GM12864 (cell line): ENCODE data around the gene OSM.

Source experiments
- DNase-seq: peaks from one replicate; pipeline ENCODE4 v3.0.0-alpha.2; 2011; ENCODE audit warnings: low read depth
- H3K4me3 ChIP-seq: 2 replicates; pipeline ENCODE4 v1.5.1; 2011; ENCODE audit warnings: mild to moderate bottlenecking, low read depth, low read length, control low read depth
- TF ChIP-seq, protein P1 (sequence below): IDR thresholded peaks from 2 replicates; pipeline ENCODE4 v1.5.1; 2011; ENCODE audit warnings: low read depth, mild to moderate bottlenecking, moderate library complexity, low read length, control low read depth, inconsistent platforms; ENCODE audit errors: missing control alignments

Gene OSM

DNA sequence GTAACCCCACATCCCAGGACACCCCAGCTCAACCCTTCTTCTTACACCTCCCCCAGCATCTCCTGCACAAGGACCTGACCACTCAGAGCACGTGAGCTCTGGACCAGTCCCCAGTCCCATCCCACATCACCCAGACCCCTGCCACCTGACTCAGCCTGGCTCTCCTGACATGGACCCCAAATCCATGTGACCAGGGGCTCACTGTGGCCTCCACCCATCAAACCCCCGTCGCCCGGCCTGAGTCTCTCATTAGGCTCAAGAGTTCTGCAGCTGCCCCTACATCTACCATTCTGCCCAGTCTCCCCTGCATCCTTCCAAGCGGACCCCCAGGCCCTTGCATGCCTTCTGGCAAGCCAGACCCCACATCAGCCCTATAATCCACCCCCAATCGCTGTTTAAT lies 18.2 kb downstream of the OSM start:
- TF ChIP-seq, protein P1, sequence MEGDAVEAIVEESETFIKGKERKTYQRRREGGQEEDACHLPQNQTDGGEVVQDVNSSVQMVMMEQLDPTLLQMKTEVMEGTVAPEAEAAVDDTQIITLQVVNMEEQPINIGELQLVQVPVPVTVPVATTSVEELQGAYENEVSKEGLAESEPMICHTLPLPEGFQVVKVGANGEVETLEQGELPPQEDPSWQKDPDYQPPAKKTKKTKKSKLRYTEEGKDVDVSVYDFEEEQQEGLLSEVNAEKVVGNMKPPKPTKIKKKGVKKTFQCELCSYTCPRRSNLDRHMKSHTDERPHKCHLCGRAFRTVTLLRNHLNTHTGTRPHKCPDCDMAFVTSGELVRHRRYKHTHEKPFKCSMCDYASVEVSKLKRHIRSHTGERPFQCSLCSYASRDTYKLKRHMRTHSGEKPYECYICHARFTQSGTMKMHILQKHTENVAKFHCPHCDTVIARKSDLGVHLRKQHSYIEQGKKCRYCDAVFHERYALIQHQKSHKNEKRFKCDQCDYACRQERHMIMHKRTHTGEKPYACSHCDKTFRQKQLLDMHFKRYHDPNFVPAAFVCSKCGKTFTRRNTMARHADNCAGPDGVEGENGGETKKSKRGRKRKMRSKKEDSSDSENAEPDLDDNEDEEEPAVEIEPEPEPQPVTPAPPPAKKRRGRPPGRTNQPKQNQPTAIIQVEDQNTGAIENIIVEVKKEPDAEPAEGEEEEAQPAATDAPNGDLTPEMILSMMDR = no peak
- H3K4me3 ChIP-seq = no peak overlapping the region
- no peak for DNase-seq

DNA sequence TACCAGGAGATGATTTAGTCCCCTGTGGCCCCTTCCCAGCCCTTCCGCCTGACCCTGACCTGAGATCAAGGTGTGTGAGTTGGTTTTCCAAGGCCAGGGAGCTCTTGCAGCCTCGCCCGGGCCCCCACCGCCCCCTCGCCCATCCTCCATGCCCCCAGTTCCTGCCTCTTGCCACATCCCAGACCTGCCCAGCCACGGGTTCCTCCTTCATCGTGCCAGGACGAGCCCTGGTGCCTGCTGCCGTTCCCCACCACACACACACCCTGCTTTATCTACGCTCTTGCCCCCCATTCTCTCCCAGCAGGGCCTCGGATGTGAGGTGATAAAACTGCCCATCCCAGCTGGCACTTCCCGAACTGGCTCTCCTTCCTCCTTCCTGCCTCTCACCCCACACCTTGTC lies 18.7 kb downstream of the OSM start:
- TF ChIP-seq, protein P1 = no peak
- no peak for DNase-seq
- H3K4me3 ChIP-seq = no peak overlapping the region

DNA sequence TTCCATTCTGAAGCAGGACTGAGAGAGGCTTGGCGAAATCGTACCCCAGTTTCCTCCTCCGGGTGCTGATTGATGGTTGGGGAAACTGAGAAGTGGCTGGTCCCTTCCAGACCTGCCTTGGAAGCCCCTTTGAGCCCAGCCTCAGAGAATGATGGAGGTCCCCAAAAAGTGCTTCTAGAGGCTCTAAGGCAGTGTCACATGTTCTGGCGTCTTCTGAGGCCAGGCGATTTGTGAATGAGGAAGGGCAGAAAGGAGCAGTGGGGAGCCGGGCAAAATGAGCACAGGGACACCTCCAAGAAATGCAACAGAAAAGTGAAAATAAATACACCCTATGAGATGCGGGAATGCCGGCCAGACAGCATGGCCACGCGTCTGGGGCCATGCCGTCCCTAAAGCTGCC lies 19.1 kb downstream of the OSM start:
- no peak overlapping the region for H3K4me3 ChIP-seq
- no peak for DNase-seq
- TF ChIP-seq, protein P1 = no peak

DNA sequence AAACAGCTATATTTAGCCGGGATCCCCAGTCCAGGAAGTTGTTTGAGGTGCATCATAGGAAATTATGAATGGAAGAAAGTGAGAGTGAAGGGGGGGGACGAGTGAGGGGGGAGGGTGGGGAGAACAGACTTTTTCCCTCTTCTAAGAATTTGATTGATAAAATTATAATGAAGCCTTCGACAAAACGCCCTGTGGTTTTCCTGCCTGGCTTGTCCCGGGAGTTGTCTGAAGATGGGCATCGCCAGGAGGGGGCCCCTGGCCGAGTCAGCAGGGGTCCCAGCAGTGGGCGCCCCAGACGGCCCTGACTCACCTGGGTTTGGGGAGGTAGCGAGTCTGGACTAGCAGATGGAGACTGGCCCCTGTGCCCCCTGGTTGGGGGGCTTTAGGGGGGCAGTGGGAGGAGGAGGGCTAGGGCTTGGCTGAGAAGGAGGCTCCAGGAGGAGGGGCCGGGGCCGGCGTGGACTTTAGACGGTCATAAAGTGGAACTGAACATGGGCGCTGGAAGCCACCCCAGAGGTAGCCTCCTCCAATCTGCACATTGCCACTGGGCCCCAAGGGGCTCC lies 19.8 kb downstream of the OSM start:
- peak overlapping the region; percentile 48; the same call in 1 of the 2 replicates for H3K4me3 ChIP-seq
- DNase-seq = no peak
- TF ChIP-seq, protein P1 = no peak

DNA sequence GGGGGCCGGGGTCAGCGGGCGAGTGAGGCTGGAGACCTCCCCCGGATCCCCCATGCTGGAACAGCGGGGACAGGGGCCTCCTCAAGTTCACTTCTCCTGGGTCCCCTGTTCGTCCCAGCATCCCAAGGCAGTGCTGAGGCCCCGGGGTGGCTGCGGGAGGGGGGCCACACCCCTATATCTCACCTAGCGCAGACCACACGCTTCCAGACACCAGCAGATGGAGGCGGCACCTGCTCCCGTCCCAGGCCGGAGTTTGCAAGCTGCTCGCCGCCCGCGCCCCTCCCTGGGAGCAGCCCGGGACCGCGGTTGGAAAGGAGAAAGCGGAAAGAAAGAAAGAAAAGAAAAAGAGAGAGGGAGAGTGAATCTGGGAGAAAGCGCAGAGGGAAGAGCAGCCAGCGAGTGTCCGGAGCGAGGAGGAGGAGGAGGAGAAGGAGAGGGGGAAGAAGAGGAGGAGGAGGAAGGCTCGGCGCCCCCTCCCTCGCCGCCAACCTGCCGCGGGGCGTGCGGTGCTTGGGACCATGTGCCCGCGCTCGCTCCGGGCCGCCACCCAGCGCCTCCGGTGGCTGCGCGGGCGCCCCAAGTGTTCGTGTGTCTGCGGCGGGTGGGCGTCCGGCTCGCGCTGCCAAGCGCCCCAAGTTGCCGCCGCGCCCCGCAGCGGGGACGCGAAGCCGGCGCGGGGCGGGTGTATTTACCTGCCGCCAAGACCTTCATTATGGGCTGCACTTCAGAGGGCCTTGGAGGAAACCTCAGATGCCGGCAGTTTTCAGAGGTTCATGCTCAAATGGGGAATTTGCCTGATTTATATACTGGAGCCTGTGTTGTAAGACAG lies 20.5 kb downstream of the OSM start, which contains the start of gene LIF:
Gene LIF, minus strand, starts transcription at position 775 of the 829 bp plus-strand sequence. Its CDS starts 64 bp downstream, at position 711.
- TF ChIP-seq, protein P1 = no peak
- peak within 1 kb of the TSS; percentile 48 for H3K4me3 ChIP-seq
- no peak for DNase-seq

DNA sequence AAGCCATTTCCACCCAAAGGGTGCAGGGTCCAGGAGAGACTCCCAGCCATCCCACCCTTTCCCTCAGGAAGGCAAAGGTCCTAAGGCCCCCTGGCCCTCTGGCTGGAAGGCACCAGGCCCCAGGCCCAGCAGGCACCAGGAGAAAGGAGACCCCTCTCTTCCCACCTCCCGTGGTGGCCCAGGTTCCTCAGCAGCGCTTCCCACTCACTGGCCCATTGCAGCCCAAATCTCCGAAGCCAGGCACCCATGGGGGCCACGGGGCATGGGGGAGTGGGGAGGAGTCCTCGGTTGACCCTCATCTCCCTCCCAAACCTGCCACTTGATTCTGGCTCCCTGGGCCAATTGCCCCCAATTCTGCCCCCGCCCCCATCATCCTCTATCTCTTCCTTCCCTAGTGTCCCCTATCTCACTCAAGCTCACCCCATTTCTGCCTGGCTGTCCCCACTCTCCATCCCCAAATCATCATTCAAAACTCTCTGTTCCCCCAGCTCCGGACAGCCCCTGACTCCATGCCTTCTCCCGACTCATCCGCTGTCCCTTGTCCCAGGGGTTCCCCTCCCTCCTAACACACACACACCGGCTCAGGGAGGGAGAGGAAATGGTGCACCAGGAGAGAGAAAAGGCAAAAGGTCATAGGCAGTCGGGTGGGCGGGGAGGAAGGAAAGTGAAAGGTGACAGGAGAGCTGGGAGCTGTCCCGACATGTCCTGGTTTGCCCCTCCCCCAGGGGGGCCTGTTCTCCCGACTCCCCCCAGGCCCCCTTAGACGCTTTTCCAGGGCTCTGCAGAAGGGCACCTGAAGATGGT lies 21.3 kb downstream of the OSM start:
- H3K4me3 ChIP-seq = peak overlapping the region; percentile 48; the same call in 1 of the 2 replicates
- TF ChIP-seq, protein P1 = no peak
- no peak for DNase-seq
